ENCODE data around the gene MAGEF1. TPM values are rescaled to one million over a fixed set of nuclear protein-coding genes. Genes with fewer than 3 reads are reported as not detected.

MAGEF1 gene
- total RNA-seq (2013; cell fraction: nucleolus; rRNA removed) = 11.0 and 11.1 TPM in 2 replicates
- total RNA-seq (2014; rRNA removed) (29.1 and 33.2 TPM in 2 replicates), total RNA-seq (2014; rRNA removed; fragmentation: Illumina TruSeq; extraction: Trizol) (20.6 and 22.2 TPM in 2 replicates), total RNA-seq (2021) (29.5 and 33.1 TPM in 2 replicates), polyA plus RNA-seq (2011; rRNA removed) (25.1 and 28.6 TPM in 2 replicates), polyA plus RNA-seq (2014; fragmentation: Illumina TruSeq; extraction: Trizol) (16.0 and 20.0 TPM in 2 replicates), polyA plus RNA-seq (2014; fragmentation: Nextera tagmentation; extraction: Ambion mirVana) (1 to 10 TPM; 2.3 to 8.1 TPM), polyA plus RNA-seq (2014; rRNA removed) (44.5 and 44.8 TPM in 2 replicates), polyA plus RNA-seq (2016; fragmentation: Nextera tagmentation; extraction: Ambion mirVana) (10 to 100 TPM; 54.3 to 62.2 TPM), polyA minus RNA-seq (2011; rRNA and poly(A)+ RNA removed) (6.6 and 9.0 TPM in 2 replicates), Bru-seq, nascent RNA (percentile 82 among the genes with signal in this experiment), BruChase-seq, experiment 1, labeled RNA remaining after a 6-hour chase (percentile 87 among the genes with signal in this experiment), BruChase-seq, experiment 2, labeled RNA remaining after a 2-hour chase (percentile 92 among the genes with signal in this experiment)
- 13.2 TPM for polyA plus RNA-seq (2011; ENCODE audit: low read depth)
- polyA plus RNA-seq (2011; cell fraction: cytosol; rRNA removed) = 15.5 and 22.0 TPM in 2 replicates
- 13.8 and 19.9 TPM in 2 replicates for polyA plus RNA-seq (2011; cell fraction: nucleus; rRNA removed)
- 17.6 and 24.6 TPM in 2 replicates for polyA plus RNA-seq (2012)
- polyA minus RNA-seq (2011; cell fraction: cytosol; rRNA and poly(A)+ RNA removed) = 4.5 and 7.2 TPM in 2 replicates
- 4.6 and 8.4 TPM in 2 replicates for polyA minus RNA-seq (2011; cell fraction: nucleus; rRNA and poly(A)+ RNA removed)
- long read RNA-seq, experiment 1, transcript MAGEF1-201 (1 exons, 1,636 nt) = major isoform, 52 of 53 reads
- long read RNA-seq, experiment 1, partial matches to known transcripts = 0 of 53 reads
- long read RNA-seq, experiment 1, other reads (novel, unspliced or antisense) = 1 of 53 reads
- long read RNA-seq, experiment 2, transcript MAGEF1-201 (1 exons, 1,636 nt) = major isoform, 8 of 8 reads
- long read RNA-seq, experiment 2, partial matches to known transcripts = 0 of 8 reads
- long read RNA-seq, experiment 2, other reads (novel, unspliced or antisense) = 0 of 8 reads

- Histone ChIP-seq H3K27me3 (replicated peaks in 1 of 2; ENCODE audit: control insufficient read depth in 2 of 2, insufficient read depth in 2 of 2, low read length in 1 of 2) (no peaks in the 10 kb centered on the region), H3K4me1 (ENCODE audit: control insufficient read depth, insufficient read depth, low read length) (peaks cover 5% of the 10 kb centered on the region), H3K27ac (ENCODE audit: control insufficient read depth, insufficient read depth) (peak within 1 kb of the TSS; percentile 73), H3K9ac (ENCODE audit: control insufficient read depth, insufficient read depth, low read length) (peak within 1 kb of the TSS; percentile 89), H3K4me2 (ENCODE audit: control insufficient read depth, insufficient read depth) (peak within 1 kb of the TSS; percentile 91), H3K36me3 (ENCODE audit: control insufficient read depth in 2 of 2, insufficient read depth in 2 of 2, low read length in 1 of 2) (0 out of 4 replicates have a peak, but pooled peaks cover 0 to 3% of the 10 kb centered on the region in 2 experiments), H4K20me1 (ENCODE audit: control insufficient read depth, insufficient read depth) (no peaks in the 10 kb centered on the region), H3K4me3 (peak within 1 kb of the TSS; percentile 79), H2AFZ (ENCODE audit: control insufficient read depth, low read depth, low read length) (peak within 1 kb of the TSS; percentile 88), H3K79me2 (ENCODE audit: control insufficient read depth, insufficient read depth, low read length) (peaks cover 9% of the 10 kb centered on the region), H3K9me3 (replicated peaks; ENCODE audit: control insufficient read depth, insufficient read depth, low read length) (no peaks in the 10 kb centered on the region)
- WGBS (ENCODE audit: insufficient coverage, insufficient replicate concordance, low lambda C conversion rate, missing lambda C conversion rate) = 1% methylated on average over 42 of the region's 67 CpGs
- RAD21 ChIA-PET (ENCODE audit: unreplicated experiment) = no interaction called here
- CTCF ChIA-PET = interaction anchor here (1.0 kb wide), 1 partner anchor 15 kb away, joined by 3 read pairs; no protein-coding TSS in a partner anchor
- POLR2A ChIA-PET = interaction anchor here (1.1 kb wide), 1 partner anchor 125 kb away, joined by 3 read pairs; no protein-coding TSS in a partner anchor
- SMC1A ChIA-PET (ENCODE audit: uncharacterized antibody, unreplicated experiment) = interaction anchor here (1.5 kb wide), 1 partner anchor 32 kb away, joined by 3 read pairs; no protein-coding TSS in a partner anchor
- FAIRE-seq (no peak), ATAC-seq (peak; percentile 92), DNase-seq (ENCODE audit: low read depth, low spot score) (peak; percentile 24)
- TSS peak; percentile 83 for BruUV-seq (replicated peaks)
- in situ Hi-C loops (cut with MboI) (no loop called here), intact Hi-C loops (cut with micrococcal nuclease; ENCODE audit: unreplicated experiment) (no loop called here)
- TF ChIP-seq BMI1 (IDR thresholded peaks at IDR 0.05; ENCODE audit: borderline replicate concordance) (no peak), HDGF (IDR thresholded peaks at IDR 0.05) (0 out of 2 replicates have a peak, but pooled peaks have one; percentile 18), LARP7 (IDR thresholded peaks at IDR 0.05) (peak; percentile 90), TCF12 (IDR thresholded peaks at IDR 0.05; ENCODE audit: low read depth, low read length) (peak; percentile 43; the same call in 1 of the 2 replicates), IKZF1 (conservative IDR thresholded peaks at IDR 0.05) (peak; percentile 52; the same call in 1 of the 2 replicates), SIN3A (IDR thresholded peaks at IDR 0.05; ENCODE audit: low read depth, low read length) (no peak), EGR1 (IDR thresholded peaks at IDR 0.05; ENCODE audit: borderline replicate concordance in 1 of 2, low read depth in 2 of 2, low read length in 2 of 2) (peak in 1 of 2 experiments; percentile 8; a peak in 1 of 3 replicates), TAF1 (IDR thresholded peaks at IDR 0.05; ENCODE audit: borderline replicate concordance, low read depth, low read length) (peak; percentile 33; the same call in 1 of the 2 replicates), ELK1 (IDR thresholded peaks at IDR 0.05; ENCODE audit: low read depth, low read length) (peak; percentile 71), ETV6 (conservative IDR thresholded peaks at IDR 0.05 in 1 of 2, IDR thresholded peaks at IDR 0.05 in 1 of 2; ENCODE audit: borderline replicate concordance in 1 of 2, low read depth in 1 of 2) (peak in 1 of 2 experiments; percentile 48; a peak in 1 of 4 replicates), RELA (IDR thresholded peaks at IDR 0.05; ENCODE audit: borderline replicate concordance, partially characterized antibody) (peak; percentile 22)
- TF ChIP-seq, protein P1, sequence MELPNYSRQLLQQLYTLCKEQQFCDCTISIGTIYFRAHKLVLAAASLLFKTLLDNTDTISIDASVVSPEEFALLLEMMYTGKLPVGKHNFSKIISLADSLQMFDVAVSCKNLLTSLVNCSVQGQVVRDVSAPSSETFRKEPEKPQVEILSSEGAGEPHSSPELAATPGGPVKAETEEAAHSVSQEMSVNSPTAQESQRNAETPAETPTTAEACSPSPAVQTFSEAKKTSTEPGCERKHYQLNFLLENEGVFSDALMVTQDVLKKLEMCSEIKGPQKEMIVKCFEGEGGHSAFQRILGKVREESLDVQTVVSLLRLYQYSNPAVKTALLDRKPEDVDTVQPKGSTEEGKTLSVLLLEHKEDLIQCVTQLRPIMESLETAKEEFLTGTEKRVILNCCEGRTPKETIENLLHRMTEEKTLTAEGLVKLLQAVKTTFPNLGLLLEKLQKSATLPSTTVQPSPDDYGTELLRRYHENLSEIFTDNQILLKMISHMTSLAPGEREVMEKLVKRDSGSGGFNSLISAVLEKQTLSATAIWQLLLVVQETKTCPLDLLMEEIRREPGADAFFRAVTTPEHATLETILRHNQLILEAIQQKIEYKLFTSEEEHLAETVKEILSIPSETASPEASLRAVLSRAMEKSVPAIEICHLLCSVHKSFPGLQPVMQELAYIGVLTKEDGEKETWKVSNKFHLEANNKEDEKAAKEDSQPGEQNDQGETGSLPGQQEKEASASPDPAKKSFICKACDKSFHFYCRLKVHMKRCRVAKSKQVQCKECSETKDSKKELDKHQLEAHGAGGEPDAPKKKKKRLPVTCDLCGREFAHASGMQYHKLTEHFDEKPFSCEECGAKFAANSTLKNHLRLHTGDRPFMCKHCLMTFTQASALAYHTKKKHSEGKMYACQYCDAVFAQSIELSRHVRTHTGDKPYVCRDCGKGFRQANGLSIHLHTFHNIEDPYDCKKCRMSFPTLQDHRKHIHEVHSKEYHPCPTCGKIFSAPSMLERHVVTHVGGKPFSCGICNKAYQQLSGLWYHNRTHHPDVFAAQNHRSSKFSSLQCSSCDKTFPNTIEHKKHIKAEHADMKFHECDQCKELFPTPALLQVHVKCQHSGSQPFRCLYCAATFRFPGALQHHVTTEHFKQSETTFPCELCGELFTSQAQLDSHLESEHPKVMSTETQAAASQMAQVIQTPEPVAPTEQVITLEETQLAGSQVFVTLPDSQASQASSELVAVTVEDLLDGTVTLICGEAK (IDR thresholded peaks at IDR 0.05; ENCODE audit: borderline replicate concordance) = peak; percentile 76
These were observed at the start of gene MAGEF1 for GRCh38 chr3:184711493-184712247. MAGEF1 (minus strand) TSS chr3:184712064; CDS start chr3:184711821, 243 bp downstream.

All from GM12878 (cell line).